ENCODE data around the gene TKTL2.
A peak's percentile ranks its signal among the peaks of the same experiment; 100 is the strongest.

TKTL2 gene

DNA sequence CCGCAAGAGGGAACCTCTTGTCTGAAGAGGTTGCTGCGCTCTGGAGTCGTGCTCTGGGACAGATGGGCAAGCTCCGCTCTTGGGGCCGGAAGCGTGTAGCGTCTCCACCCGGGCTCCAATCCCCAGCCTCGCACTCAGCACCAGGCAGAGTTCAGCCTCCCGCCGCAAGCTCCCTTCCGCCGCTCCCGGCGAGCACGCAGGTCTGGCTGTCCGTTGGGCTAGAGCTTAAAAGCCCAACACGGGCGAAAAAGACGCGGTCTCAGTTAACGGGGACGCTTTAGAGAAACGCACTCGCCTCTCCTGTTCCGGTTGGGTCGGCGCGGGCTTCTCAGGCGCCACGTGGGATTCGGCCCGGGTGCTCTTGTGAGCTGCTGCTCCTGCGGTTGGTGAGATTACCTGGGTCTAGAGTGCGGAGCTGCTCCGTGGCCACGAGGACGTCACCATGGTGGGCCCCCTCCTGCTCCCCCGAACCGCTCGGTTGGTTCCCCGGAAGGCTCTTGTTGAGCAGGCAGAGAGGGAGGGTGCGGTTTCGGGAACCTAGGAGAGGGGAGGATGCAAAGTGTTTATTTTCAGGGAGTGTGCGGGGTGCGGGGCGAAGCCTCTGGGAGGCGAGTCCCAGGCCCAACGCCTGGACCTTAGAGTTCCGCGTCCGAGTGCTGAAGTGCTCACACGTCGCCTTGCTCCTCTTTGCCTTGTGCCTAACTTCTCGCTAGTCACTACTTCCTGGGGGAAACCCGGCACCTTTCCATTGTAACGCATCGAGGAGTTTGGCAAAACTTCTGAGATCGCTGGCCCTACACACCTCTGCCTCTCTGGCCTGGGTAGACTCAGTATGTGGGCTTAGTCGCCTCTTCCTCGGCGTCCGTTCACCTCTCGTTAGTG lies 21.0 kb upstream of the TKTL2 start, which contains the start of gene TMA16:
TMA16 (plus strand) TSS at position 331 of the 882 bp plus-strand sequence; CDS start at position 443, 112 bp downstream.
- DNase-seq = peak; percentile 83 to 91
- intact Hi-C loops (cut with DNase I; ENCODE audit: low total_unique reads) = no loop called here
- Histone ChIP-seq H3K27ac (peak within 1 kb of the TSS; percentile 84 to 90), H3K4me3 (peak within 1 kb of the TSS; percentile 81 to 98), H3K9me3 (no peaks in the 10 kb centered on the region), H3K4me1 (peaks cover 0 to 36% (median 15%) of the 10 kb centered on the region in 4 donors), H3K36me3 (no peaks in the 10 kb centered on the region), H3K27me3 (no peaks in the 10 kb centered on the region)
- TF ChIP-seq, protein P1, sequence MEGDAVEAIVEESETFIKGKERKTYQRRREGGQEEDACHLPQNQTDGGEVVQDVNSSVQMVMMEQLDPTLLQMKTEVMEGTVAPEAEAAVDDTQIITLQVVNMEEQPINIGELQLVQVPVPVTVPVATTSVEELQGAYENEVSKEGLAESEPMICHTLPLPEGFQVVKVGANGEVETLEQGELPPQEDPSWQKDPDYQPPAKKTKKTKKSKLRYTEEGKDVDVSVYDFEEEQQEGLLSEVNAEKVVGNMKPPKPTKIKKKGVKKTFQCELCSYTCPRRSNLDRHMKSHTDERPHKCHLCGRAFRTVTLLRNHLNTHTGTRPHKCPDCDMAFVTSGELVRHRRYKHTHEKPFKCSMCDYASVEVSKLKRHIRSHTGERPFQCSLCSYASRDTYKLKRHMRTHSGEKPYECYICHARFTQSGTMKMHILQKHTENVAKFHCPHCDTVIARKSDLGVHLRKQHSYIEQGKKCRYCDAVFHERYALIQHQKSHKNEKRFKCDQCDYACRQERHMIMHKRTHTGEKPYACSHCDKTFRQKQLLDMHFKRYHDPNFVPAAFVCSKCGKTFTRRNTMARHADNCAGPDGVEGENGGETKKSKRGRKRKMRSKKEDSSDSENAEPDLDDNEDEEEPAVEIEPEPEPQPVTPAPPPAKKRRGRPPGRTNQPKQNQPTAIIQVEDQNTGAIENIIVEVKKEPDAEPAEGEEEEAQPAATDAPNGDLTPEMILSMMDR (IDR thresholded peaks at IDR 0.05) = no peak

DNA sequence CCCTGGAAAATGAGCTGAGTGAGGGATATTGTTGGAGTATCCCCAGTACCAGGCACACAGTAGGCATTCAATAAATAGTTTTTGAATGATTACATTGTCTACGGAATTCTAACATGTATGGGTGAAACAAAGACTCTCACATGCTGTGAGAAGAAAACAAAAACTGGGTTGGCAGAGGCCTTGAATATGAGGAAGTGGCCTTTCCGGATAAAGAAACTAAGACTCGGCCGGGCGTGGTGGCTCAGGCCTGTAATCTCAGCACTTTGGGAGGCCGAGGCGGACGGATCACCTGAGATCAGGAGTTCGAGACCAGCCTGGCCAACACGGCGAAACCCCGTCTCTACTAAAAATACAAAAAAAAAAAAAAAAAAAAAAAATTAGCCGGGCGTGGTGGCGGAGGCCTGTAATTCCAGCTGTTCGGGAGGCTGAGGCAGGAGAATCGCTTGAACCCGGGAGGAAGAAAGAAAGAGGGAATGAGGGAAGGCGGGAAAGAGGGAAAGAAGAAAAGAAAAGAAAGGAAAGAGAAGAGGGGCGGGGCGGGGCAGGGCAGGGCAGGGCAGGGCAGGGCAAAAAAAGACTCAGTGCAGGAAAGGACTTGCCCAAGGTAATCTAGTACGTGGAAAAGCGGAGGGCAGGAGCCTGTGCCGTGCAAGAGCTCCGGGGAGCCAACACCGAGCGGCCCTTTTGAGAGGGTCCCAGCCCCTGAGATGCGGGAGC lies 20.2 kb upstream of the TKTL2 start:
- Histone ChIP-seq H3K4me3 (peak overlapping the region; percentile 81 to 98), H3K4me1 (peaks cover 0 to 36% (median 15%) of the 10 kb centered on the region in 4 donors), H3K27ac (peak overlapping the region; percentile 84 to 90), H3K9me3 (no peaks in the 10 kb centered on the region), H3K27me3 (no peaks in the 10 kb centered on the region), H3K36me3 (no peaks in the 10 kb centered on the region)
- DNase-seq = peak in 1 of 2 donors; percentile 41
- intact Hi-C loops (cut with DNase I; ENCODE audit: low total_unique reads) = no loop called here
- TF ChIP-seq, protein P1 (IDR thresholded peaks at IDR 0.05) = no peak

DNA sequence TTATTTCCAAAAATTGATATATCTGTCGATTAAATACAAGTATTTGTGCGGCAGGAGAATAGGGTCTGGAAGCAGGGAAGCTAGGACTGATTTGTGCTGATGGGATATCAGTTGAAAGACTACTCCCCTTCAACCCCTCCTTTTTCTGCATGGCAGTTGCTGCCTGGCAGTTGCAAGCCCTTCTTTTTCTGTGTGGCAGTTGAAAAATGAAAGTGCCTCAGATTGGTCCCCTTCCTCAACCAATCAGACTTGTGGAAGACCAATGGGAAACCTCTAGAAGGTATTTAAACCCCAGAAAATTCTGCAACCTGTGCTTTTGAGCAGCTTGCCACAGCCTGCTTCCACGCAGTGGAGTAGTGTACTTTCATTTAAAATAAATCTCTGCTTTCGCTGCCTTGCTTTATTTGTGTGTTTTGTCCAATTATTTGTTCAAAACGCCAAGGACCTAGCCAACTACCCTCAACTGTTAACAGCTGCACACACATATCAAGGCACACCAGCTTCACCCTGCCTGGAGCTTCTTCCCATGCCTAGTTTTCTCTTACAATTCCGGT lies 19.5 kb upstream of the TKTL2 start:
- H3K27ac ChIP-seq = no peak overlapping the region
- H3K9me3 ChIP-seq = no peaks in the 10 kb centered on the region
- intact Hi-C loops (cut with DNase I; ENCODE audit: low total_unique reads) = no loop called here
- TF ChIP-seq, protein P1 (IDR thresholded peaks at IDR 0.05) = no peak
- no peaks in the 10 kb centered on the region for H3K27me3 ChIP-seq
- H3K4me3 ChIP-seq = no peak overlapping the region
- peaks cover 0 to 36% (median 15%) of the 10 kb centered on the region in 4 donors for H3K4me1 ChIP-seq
- no peaks in the 10 kb centered on the region for H3K36me3 ChIP-seq
- no peak for DNase-seq

DNA sequence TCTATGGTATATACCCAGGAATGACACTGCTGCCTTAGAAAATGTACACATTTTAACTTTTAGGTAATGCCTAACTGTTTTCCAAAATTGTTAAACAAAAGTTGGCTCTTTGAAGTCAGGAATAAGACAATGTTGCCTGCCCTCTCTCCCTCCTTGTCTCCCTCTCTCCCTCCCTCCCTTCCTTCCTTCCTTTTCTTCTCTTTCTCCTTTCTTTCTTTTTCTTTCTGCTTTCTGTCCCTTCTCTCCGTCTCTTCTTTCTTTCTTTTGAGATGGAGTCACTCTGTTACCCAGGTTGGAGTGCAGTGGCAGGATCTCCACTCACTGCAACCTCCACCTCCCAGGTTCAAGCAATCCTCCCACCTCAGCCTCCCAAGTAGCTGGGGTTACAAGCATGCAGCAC lies 16.4 kb upstream of the TKTL2 start:
- no peaks in the 10 kb centered on the region for H3K36me3 ChIP-seq
- H3K4me1 ChIP-seq = peaks cover 0 to 10% (median 3%) of the 10 kb centered on the region in 4 donors
- no peaks in the 10 kb centered on the region for H3K9me3 ChIP-seq
- H3K27ac ChIP-seq = no peak overlapping the region
- H3K27me3 ChIP-seq = no peaks in the 10 kb centered on the region
- intact Hi-C loops (cut with DNase I; ENCODE audit: low total_unique reads) = loop anchor here (5.0 kb wide), 1 partner anchor 52 kb away; no protein-coding TSS in a partner anchor
- no peak overlapping the region for H3K4me3 ChIP-seq
- no peak for DNase-seq
- TF ChIP-seq, protein P1 (IDR thresholded peaks at IDR 0.05) = no peak

DNA sequence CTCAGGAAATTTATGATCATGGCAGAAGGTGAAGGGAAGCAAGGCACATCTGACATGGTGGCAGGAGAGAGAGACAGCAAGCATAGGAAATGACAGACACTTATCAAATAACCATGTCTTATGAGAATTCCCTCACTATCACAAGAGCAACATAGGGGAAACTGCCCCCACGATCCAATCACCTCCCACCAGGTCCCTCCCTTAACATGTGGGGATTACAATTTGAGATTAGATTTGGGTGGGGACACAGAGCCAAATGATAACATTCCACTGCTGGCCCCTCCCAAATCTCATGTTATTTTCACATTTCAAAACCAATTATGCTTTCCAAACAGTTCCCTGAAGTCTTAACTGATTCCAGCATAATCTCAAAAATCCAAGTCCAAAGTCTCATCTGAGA lies 12.8 kb upstream of the TKTL2 start:
- Histone ChIP-seq H3K27me3 (no peaks in the 10 kb centered on the region), H3K36me3 (no peaks in the 10 kb centered on the region), H3K27ac (no peak overlapping the region), H3K4me3 (no peak overlapping the region), H3K4me1 (no peaks in the 10 kb centered on the region), H3K9me3 (no peaks in the 10 kb centered on the region)
- TF ChIP-seq, protein P1 (IDR thresholded peaks at IDR 0.05) = no peak
- no peak for DNase-seq
- intact Hi-C loops (cut with DNase I; ENCODE audit: low total_unique reads) = loop anchor here (5.0 kb wide), 1 partner anchor 56 kb away; no protein-coding TSS in a partner anchor
